GM19238 (cell line): Measurements from ENCODE around the gene KLK6.
"Not testable (repeated sequence)": the region's sequence is repeated elsewhere in the genome, so short reads cannot be mapped to it uniquely, and the experiment has no call there.

Experiments used
- DNase-seq: peaks from one replicate; pipeline ENCODE4 v3.0.0; 2011; ENCODE audit warnings: low spot score; ENCODE audit not compliant: insufficient read length

The KLK6 gene

DNA sequence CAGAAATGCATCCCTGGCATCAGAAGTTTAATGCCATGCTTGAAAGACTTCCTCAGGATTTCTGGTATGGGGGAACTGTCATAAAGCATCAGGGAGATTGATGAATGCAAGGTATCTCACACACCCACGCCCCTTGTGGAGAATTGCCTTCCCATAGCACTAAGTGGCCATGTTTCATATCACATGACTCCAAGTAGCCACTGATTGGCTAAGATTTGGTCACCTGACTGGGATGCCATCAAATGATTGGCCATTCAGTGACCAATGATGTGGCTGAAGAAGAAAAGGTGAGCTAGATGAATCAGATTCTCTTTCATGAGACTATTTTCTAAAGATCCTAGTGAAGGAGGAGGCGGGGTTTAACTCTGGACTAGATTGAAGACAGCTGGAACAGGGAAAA lies 24.7 kb upstream of the KLK6 start:
- DNase-seq = no peak

DNA sequence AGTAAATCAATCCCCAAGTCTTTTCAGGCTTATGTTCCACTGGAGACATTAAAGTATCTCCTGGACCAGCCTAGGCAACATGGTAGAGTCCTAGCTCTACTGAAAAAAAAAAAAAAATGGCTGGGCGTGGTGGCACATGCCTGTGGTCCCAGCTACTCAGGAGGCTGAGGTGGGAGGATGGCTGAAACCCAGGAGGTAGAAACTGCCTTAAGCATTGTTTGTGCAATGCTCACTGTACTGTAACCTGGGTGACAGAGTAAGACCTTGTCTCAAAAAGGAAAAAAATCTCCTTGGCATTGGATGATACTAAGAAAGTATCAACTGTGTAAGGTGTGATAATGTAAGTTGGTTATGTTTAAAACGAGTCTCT lies 23.3 kb upstream of the KLK6 start:
- DNase-seq = no peak

DNA sequence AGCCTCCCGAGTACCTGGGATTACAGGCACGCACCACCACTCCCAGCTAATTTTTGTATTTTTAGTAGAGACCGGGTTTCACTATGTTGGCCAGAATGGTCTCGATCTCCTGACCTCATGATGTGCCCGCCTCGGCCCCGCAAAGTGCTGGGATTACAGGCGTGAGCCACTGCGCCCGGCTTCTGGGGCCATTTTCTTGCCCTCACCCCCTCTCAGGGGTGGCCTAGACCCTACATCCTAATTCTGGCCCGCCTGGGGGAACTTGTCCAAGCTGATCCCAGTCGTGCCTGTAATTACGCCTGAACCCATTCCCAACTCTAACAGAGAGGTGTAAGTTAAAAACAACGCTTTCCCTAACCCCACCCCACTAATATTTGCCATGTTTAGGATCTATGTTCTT lies 15.0 kb upstream of the KLK6 start:
- not testable (repeated sequence) for DNase-seq

DNA sequence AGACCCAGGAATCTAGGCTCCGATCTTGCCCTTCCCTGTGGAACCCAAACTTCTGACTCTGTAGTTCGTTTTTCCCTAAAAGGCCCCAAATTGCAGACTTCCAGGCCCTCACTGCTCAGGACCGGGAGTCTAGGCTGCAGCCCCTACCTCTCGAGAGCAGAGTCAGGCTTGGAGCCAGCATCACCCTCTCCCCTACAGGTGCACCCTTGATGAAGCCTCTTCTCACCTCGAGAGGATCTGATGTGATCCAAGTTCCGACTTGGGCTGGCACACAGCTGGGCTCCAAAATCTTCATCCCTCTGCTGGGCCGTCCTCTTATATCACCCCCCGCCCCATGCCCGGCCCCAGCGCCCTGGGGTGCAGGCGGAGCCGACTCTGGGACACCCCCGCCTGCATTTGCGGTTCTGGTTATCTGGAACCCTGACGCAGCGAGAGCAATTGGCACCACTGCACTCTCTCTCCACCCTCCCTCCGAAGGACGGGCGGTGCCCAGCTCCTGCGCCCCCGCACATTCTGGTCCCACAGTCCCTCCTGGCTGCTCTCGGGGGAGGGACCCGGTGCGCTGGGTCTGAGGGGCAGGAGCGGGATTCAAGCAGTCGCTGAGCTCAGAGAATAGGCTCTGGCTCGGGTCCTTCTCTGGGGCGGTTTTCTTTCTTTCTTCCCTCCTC lies 14.4 kb upstream of the KLK6 start, which contains the start of gene KLK7:
Gene KLK7 (minus strand): TSS at position 293 of the 668 bp plus-strand sequence. CDS start 1,518 bp downstream, outside the sequence.
- DNase-seq = no peak

DNA sequence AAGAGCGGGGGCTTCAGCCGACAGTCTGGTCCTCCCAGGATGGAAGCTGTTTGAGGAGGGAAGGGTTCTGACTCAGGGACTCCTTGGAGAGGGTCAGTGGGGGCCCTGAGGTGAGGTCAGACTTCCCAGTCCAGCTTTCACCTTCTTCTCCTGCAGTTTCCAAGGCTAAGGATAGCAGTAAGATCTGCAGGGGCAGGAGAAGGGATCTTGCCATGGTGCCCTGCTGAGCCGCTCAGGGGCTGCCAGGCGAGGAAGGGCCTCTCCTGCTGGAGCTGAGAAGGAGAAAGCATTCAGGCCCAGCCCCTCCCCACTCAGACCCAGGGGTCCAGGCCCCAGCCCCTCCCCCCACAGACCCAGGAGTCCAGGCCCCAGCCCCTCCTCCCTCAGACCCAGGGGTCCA lies 12.8 kb upstream of the KLK6 start:
- no peak for DNase-seq

DNA sequence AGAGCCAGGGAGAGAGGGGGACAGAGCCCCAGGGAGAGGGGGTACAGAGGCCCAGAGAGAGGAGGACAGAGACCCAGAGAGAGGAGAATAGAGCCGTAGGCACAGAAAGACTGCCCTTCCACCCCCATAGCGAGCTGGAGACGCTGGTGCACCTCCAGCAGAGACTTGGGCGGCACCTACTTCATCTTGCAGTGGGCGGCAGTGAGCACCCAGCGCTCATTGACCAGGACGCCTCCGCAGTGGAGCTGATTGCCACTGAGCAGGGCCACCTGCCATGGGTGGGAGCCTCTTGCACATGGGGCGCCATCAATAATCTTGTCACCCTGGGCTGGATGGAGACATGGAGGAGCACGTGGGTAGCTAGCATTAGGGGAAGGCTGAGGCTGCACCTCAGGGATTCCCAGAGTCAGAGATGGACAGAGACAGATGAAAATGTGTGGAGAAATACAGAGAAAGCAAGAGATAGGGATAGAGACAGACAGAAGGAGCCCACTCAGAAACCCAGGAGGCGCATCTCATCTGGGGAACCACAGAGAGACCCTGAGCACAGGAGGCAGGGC lies 12.3 kb upstream of the KLK6 start:
- DNase-seq = no peak

DNA sequence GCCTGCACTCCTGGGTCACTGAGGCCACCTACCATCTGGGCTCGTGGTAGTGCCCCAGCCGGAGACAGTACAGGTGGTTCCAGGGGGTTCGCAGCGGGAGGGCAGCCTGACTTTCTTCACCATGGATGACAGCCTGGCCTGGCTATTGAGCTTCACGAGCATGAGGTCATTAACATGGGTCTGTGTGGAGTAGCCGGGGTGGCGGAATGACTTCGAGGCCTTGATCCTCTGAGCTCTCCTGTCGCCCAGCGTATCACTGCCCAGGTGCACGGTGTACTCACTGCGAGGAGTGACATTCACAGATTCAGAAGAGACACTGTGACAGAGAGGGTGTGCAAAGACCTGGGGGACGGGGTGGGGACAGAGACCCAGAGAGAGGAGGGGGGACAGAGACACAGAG lies 10.8 kb upstream of the KLK6 start:
- no peak for DNase-seq

DNA sequence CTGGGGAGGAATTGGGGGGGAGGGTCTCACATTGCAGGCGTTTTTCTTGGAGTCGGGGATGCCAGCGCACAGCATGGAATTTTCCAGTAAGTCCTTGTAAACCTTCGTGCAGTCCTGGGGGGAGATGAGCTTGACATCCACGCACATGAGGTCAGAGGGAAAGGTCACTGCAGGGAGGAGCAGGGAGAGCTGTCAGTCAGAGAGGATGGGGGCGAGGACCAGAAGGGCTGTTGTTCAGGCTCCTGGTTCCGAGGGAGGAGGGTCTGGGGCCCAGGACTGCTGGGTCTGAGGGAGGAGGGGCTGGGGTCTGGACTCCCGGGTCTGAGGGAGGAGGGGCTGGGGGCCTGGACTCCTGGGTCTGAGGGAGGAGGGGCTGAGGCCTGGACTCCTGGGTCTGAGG lies 10.4 kb upstream of the KLK6 start:
- DNase-seq = no peak

DNA sequence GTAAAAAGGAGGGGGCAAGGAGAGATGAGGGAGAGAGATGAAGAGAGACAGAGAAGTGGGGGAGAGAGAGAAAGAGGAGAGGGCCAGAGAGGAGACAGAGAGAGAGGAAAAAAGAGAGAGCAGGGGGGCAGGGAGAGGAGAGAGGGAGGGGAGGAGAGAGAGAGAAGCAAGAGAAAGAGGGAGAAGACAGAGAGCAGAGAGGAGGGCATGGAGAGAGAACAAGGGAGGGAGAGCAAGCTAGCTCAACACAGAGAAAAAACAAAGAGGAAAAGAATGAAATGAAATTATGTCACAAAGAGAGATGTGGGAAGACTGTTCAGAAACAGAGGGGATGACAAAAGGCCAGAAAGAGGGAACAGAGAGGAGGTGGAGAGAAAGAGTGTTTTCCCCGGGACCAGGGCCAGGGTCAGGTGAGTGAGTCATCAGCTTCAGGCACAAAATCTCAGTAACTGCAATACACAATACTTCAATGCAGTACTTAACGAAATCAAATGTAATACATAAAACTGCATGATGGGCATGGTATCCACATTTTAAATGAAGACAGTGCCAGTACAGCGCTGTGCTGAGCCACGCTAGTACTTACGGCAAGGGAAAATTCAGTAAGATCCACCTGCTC lies 9.5 kb upstream of the KLK6 start:
- no peak for DNase-seq

DNA sequence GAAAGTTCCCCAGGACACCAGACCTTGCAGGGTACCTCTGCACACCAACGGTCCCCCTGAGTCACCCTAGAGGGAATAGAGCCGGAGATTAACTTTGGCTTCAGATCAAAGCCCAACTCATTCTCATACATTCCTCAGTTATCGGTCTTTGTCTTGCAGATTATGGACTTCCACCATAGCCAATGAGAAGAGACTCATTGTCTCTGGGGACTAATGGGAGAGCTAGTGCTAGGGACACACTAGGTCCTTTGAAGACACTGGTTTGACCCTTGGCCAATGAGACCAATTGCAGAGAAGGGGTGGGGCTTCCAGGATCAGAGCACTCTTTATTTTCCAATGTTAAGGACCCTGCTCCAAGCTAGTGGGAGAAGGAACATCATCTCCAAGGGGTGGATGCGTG lies 8.2 kb upstream of the KLK6 start:
- no peak for DNase-seq

DNA sequence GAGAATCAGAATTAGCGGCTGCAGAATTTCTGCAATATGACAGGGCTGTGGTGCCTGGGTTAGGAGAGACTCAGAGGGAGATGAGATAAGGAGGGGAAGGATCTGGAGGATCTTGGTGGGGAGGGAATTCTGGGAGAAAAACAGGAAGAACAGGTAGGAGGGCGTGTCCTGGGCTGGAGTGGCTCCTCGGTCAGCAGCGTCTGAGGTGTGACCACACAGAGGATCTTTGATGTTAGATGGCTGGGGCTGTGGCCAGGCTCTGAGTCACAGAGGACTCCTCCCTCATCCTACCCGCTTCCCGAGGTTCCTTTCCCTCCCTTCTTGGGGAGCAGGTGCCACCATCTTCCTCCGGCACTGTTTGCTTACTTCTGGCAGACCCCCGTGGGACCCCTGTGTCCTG lies 6.4 kb upstream of the KLK6 start:
- DNase-seq = no peak

DNA sequence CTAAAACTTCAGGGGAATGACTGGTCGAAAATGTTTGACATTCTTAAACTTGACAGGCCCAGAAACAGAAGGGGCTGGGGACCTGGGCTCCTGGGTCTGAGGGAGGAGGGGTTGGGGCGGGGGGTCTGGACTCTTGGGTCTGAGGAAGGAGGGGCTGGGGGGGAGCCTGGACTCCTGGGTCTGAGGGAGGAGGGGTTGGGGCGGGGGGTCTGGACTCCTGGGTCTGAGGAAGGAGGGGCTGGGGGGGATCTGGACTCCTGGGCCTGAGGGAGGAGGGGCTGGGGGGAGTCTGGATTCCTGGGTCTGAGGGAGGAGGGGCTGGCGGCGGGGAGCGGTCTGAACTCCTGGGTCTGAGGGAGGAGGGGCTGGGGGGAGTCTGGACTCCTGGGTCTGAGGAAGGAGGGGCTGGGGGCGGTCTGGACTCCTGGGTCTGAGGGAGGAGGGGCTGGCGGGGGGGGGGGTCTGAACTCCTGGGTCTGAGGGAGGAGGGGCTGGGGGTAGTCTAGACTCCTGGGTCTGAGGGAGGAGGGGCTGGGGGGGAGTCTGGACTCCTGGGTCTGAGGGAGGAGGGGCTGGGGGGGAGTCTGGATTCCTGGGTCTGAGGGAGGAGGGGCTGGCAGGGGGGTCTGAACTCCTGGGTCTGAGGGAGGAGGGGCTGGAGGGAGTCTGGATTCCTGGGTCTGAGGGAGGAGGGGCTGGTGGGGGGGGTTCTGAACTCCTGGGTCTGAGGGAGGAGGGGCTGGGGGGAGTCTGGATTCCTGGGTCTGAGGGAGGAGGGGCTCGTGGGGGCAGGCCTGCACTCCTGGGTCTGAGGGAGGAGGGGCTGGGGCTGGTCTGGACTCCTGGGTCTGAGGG lies 5.5 kb upstream of the KLK6 start:
- no peak for DNase-seq

DNA sequence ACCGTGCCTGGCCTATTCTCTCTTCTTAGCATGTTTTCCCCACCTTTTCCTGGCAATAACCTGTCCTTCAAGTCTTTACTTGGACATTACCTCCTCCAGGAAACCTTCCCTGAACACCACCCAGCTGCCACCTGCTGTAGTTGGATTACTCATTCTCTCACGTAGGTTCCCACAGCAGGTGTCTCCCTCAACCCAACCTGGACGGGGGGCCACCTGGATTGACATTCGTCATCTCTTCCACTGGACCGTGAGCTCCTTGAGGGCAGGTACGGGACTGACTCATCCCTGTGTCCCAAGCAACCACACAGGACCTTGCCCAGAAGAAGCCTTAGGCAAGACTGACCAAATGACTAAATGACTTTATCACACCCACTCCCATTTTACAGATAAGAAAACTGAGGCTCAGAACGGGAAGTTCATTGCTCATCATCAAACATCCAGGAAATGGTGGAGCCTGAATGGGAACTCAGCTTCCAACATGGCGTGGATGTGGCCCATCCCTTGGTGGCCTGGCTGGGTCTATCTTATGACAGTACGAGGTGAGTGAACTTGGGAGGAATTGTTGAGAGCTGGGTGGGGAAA lies 3.5 kb upstream of the KLK6 start:
- no peak for DNase-seq

DNA sequence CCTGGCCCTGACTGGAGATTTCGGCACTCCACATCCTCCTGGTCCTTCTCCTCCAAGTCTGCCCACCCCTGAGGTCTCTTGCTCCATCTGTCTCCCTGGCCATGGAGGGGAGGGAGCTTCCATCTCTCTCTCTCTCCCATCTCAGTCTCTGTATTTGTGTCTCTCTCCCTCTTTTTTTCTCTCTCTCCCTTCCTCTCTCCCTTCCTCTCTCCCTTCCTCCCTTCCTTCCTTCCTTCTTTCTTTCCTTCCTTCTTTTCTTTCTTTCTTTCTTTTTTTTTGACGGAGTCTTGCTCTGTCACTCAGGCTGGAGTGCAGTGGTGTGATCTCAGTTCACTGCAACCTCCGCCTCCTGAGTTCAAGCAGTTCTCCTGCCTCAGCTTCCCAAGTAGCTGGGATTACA lies 419 bp upstream of the KLK6 start:
- not testable (repeated sequence) for DNase-seq

DNA sequence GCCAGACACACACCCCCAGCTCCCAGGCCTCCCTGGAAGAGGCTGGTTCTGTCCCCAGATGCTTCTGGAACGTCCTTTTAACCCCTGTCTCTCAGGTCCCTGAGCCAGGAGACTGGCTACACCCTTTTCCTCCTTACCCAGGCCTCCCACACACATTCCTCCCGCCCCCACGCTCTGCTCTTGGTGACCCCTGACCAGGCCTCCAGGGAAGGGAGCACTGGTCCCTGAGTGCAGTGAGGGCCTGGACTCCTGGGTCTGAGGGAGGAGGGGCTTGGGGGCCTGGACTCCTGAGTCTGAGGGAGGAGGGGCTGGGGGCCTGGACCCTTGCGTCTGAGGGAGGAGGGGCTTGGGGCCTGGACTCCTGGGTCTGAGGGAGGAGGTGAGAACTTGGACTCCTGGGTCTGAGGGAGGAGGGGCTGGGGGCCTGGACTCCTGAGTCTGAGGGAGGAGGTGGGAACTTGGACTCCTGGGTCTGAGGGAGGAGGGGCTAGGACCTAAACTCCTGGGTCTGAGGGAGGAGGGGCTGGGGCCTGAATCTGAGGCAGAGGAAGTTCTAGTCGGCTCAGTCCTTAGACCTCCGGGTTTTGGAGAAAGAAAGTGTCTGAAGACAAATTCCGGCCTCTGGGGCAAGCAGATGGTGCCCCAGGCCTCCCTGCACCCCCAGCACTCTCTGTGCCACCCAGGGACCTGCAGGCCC lies 527 bp downstream of the KLK6 start:
- DNase-seq = no peak

DNA sequence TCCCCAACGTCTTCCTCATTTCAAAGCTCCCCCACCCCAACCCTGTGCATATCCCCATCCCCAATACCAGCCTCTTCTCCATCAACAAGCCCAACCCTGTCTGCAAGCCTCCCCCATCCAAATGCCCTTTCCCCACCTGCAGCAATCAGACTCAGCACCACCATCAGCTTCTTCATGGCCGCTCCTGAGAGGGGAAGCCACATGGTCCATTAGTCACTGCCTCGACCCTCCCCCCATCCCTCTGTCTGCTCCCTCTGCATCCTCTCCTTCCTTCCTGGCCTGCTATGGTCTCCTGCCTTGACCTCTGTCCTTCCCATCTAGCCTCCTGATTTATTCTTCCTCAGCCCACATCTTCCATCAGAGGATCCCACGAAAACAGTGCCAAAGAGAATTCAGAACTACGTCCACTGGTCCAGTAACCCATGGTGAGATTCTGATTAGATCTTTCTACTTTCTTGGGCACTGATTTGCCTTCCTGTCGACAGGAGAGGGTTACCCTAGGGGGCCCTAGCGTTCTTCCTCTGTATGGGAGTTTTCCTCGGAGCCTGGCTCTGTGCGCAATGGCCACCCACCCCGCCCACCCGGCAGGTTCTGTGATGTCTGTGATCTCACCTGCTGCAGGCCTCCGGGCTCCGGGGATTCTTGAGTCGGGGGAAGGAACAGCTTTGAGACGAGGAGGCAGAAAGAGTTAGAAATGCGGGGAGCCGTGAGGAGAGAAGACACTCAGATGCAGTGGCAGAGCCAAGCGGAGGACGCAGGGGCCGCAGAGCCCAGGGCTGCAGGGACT lies 1.3 kb downstream of the KLK6 start:
- DNase-seq = no peak

DNA sequence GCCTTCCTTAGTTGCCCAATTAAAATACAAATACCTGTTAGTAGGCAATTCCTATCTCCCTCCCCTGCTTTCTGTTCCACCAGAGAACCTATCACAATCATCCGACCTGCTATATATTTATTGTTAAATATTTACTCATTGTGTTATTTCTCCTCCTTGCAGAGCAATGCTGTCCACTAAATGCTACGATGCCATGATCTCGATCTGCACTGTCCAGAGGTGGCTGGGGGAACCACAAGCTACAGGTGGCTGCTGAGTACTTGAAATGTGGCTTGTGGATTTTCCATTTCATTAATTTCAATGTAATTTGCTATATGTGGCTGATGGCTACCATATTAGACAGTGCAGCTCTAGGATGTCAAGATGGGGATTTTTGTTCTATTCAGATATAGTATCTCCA lies 5.1 kb downstream of the KLK6 start:
- DNase-seq = no peak

DNA sequence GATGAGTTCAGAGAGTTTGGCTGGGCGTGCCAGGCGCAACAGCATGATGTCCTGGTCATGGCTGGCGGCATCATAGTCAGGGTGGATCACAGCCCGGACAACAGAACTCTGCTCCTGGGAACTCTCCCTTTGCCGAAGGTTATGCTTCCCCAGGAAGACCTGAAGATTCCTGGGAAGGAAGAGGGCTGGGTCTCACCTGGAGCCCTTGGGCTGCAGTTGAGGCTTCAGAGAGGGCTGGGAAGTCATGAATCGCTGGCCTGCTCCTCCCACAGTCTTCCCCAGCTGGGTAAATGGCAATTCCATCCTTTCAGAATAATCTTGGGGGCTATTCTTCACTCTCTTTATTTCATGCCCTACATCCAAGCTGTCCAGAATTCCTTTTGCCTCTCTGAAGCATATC lies 6.0 kb downstream of the KLK6 start:
- no peak for DNase-seq

DNA sequence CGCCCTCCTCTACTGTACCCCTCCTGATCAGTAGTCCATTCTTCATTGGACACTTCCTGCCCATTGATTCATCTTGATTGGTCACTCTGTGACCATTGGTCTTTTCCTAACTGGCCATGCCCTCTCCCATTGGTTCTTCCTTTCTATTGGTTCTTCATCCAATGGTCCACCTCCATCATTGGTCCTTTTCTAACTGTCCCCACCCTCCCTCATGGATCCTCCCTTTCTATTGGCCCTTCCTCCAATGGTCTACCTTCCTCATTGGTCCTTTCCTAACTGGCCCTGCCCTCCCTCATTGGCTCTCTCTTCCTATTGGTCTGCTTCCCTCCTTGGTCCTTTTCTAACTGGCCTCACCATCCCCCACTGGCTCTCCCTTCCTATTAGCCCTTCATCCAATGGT lies 7.1 kb downstream of the KLK6 start:
- DNase-seq = no peak

DNA sequence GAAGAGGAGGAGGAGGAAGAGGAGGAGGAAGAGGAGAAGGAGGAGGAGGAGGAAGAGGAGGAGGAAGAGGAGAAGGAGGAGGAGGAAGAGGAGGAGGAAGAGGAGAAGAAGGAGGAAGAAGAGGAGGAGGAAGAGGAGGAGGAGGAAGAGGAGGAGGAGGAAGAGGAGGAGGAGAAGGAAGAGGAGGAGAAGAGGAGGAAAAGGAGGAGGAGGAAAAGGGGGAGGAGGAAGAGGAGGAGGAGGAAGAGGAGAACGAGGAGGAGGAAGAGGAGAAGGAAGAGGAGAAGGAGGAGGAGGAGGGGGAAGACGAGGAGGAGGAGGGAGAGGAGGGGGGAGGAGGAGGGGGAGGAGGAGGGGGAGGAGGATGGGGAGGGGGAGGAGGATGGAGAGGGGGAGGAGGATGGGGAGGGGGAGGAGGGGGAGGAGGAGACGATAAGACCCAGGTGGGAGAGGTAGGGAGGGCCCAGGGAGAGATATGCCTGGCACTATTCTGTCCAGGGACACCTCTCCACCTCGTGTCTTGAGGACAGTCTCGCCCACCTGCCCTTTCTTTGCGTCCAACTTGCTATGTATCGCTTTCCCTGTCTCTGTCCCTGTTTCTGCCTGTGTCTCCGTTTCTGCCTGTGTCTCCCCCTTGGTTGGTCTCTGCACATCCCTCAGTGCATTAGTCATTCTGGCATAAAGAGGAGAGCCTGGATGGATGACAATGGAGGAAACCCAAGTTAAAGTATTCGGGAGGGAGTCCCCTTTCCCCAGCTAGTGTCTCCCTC lies 9.5 kb downstream of the KLK6 start:
- DNase-seq = no peak
